NT2/D1 (cell line): Measurements from ENCODE around the gene ABCB8.

Experiments used
- YY1 ChIP-seq: IDR thresholded peaks from 2 replicates; pipeline ENCODE4 v1.6.1; 2011; ENCODE audit not compliant: insufficient read length, insufficient read depth
- ZNF274 ChIP-seq: IDR thresholded peaks from 2 replicates; pipeline ENCODE4 v1.6.1; 2011; ENCODE audit warnings: mild to moderate bottlenecking, low read depth, low read length

DNA sequence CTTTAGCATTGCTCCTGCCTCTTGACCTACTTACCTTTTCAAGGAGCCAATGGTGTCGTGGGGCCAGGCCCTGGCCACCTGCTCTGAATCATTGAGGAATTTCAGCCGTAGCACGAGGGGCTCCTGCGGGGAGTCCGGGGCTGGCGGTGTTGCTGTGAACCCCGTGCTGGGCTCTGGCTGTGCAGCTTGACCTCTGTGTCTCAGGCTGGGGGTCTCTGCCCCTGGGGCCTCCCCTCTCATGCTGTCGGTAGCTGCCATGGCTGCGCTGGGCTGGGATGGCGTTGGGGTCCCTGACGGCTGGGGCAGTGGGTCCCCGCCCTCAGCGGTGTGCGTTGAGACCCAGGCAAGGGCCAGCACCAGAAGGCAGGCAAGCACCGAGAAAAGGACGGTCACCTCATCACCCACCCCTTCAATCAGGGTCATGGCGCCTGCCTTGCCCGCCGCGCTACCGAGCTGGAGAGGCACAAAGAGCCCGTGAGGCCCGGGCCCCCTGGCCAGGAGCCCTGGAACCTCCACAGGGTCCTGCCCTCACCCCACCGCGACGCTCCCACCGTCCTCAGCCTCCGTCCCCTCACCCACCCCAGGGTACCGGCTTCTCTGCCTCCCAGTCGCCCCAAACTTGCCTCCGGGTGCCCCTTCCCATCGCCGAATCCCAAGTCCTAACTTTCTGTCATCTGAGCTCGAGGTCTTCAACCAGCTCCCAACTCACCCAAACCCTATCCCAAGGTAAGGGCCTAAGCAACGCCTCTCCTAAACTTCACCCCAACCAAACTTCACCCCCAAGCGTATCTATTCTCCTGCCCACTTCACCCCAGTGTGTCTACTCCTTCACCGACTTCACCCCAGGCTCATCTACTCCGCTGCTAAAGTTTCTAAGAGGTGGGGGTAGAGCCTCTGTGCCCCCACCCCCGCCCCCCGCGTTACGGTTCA is 54.2 kb downstream of the ABCB8 start:
- TF ChIP-seq ZNF274 (no peak), YY1 (no peak)
